K562 (cell line): Measurements from ENCODE around the gene FBLN7.

Experiments
- ADNP ChIP-seq: fragments of 200-800 bp; sonication (Bioruptor generic); IDR thresholded peaks from 2 replicates; pipeline ENCODE4 v1.6.1; 2016; ENCODE audit warnings: missing genetic modification characterization, missing compliant biosample characterization
- ARID3A ChIP-seq: IDR thresholded peaks from 2 replicates; pipeline ENCODE4 v1.6.1; 2012; ENCODE audit warnings: low read depth, low read length, improper control_type of control experiment, borderline replicate concordance
- ARNT ChIP-seq, 2 experiments: fragments of 450-650 bp; IDR thresholded peaks; 2 replicates each; pipeline ENCODE4 v1.6.1; 2016; ENCODE audit warnings: mild to moderate bottlenecking in 1 of 2
- CBFB ChIP-seq: sonication (generic); formaldehyde crosslinking; IDR thresholded peaks from 2 replicates; pipeline ENCODE4 v1.4.0; 2020; ENCODE audit warnings: mild to moderate bottlenecking, missing genetic modification reagents
- JUND ChIP-seq, 2 experiments: IDR thresholded peaks; 2 replicates in 1 of 2; 3 replicates in 1 of 2; pipeline ENCODE4 v1.6.1; 2011; ENCODE audit warnings: borderline replicate concordance in 2 of 2, low read depth in 2 of 2, low read length in 2 of 2, improper control_type of control experiment in 1 of 2, missing biosample characterization in 1 of 2, missing genetic modification characterization in 1 of 2, missing genetic modification reagents in 1 of 2
- POLR2A ChIP-seq: fragments of 450-650 bp; conservative IDR thresholded peaks from 2 replicates; pipeline ENCODE4 v1.6.1; 2016
- SMARCE1 ChIP-seq: fragments of 450-650 bp; IDR thresholded peaks from 2 replicates; pipeline ENCODE4 v1.7.1; 2016; ENCODE audit warnings: mild to moderate bottlenecking
- TBL1XR1 ChIP-seq, 2 experiments: IDR thresholded peaks; 2 replicates each; pipeline ENCODE4 v1.6.1; 2012; ENCODE audit warnings: improper control_type of control experiment in 2 of 2, low read length in 2 of 2, mild to moderate bottlenecking in 1 of 2
- TEAD4 ChIP-seq, 2 experiments: sonication (generic) in 1 of 2; formaldehyde crosslinking in 1 of 2; IDR thresholded peaks; 2 replicates each; pipeline versions ENCODE4 v1.6.1 to v1.8.0; 2012 to 2022; ENCODE audit warnings: borderline replicate concordance in 1 of 2, inconsistent platforms in 1 of 2, low read length in 1 of 2, mild to moderate bottlenecking in 1 of 2, missing genetic modification reagents in 1 of 2
- ZNF232 ChIP-seq: sonication (generic); formaldehyde crosslinking; IDR thresholded peaks from 2 replicates; pipeline ENCODE4 v1.8.0; 2022; ENCODE audit warnings: mild to moderate bottlenecking, missing genetic modification reagents
- TF ChIP-seq, protein P1 (sequence below), 3 experiments: IDR thresholded peaks in 2 of 3; conservative IDR thresholded peaks in 1 of 3; 2 replicates each; pipeline ENCODE4 v1.5.1; 2011 to 2012; ENCODE audit warnings: low read length in 3 of 3, mild to moderate bottlenecking in 3 of 3, control low read depth in 2 of 3, improper control_type of control experiment in 1 of 3, inconsistent platforms in 1 of 3, low read depth in 1 of 3, mixed read lengths in 1 of 3, moderate library complexity in 1 of 3; ENCODE audit not compliant: insufficient read depth in 2 of 3

DNA sequence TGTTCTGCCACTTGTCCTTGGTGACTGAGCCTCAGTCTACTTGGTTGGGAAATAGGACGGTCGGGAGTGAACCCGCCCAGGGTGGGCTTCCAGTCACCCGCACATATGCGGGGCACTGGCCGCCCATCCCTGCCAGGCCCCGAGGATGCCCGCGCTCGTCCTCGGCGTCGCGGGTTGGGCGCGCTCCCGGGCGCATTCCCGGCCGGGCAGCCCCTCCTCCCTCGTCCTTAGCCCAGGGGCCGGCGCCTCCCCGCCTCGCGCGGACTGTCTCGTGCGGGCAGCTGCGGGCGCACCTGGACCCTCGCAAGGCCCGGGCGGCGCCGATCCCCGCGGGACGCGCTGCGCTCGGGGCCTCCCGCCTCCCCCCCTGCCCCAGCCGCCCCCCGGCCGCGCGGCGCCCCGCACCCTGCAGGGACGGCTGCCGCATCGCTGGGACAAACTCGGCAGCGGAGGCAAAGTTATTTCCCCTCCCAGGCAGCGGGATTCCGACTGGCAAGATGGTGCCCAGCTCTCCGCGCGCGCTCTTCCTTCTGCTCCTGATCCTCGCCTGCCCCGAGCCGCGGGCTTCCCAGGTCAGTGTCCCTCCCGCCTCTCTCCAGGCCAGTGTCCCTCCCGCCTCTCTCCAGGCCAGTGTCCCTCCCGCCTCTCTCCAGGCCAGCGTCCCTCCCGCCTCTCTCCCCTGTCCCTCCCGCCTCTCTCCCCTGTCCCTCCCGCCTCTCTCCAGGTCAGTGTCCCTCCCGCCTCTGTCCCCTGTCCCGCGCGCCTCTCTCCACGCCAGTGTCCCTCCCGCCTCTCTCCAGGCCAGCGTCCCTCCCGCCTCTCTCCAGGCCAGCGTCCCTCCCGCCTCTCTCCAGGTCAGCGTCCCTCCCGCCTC, at the start of gene FBLN7:
- TF ChIP-seq TBL1XR1 (IDR thresholded peaks at IDR 0.05; ENCODE audit: low read length in 2 of 2) = no peak
- no peak for TF ChIP-seq ARID3A
- no peak for TF ChIP-seq POLR2A
- TF ChIP-seq ADNP (tag) = no peak
- TF ChIP-seq CBFB (CRISPR knock-in tag) = no peak
- TF ChIP-seq ARNT (IDR thresholded peaks at IDR 0.05) = no peak
- no peak for TF ChIP-seq ZNF232 (CRISPR knock-in tag)
- TF ChIP-seq SMARCE1 = no peak
- TF ChIP-seq, protein P1, sequence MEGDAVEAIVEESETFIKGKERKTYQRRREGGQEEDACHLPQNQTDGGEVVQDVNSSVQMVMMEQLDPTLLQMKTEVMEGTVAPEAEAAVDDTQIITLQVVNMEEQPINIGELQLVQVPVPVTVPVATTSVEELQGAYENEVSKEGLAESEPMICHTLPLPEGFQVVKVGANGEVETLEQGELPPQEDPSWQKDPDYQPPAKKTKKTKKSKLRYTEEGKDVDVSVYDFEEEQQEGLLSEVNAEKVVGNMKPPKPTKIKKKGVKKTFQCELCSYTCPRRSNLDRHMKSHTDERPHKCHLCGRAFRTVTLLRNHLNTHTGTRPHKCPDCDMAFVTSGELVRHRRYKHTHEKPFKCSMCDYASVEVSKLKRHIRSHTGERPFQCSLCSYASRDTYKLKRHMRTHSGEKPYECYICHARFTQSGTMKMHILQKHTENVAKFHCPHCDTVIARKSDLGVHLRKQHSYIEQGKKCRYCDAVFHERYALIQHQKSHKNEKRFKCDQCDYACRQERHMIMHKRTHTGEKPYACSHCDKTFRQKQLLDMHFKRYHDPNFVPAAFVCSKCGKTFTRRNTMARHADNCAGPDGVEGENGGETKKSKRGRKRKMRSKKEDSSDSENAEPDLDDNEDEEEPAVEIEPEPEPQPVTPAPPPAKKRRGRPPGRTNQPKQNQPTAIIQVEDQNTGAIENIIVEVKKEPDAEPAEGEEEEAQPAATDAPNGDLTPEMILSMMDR (IDR thresholded peaks at IDR 0.05 in 2 of 3, conservative IDR thresholded peaks at IDR 0.05 in 1 of 3; ENCODE audit: insufficient read depth in 2 of 3, low read depth in 1 of 3, low read length in 3 of 3) = no peak
- no peak for TF ChIP-seq JUND (IDR thresholded peaks at IDR 0.05; ENCODE audit: borderline replicate concordance, low read depth, low read length)
- no peak for TF ChIP-seq JUND (tag; IDR thresholded peaks at IDR 0.05; ENCODE audit: borderline replicate concordance, low read depth, low read length)
- TF ChIP-seq TEAD4 (IDR thresholded peaks at IDR 0.05; ENCODE audit: low read length) = no peak
- TF ChIP-seq TEAD4 (CRISPR knock-in tag; IDR thresholded peaks at IDR 0.05; ENCODE audit: borderline replicate concordance) = no peak
